Measurements from ENCODE around the gene SYNRG. TPM values are rescaled to one million over a fixed set of nuclear protein-coding genes. Genes with fewer than 3 reads are reported as not detected.
"Not testable (repeated sequence)": the region's sequence is repeated elsewhere in the genome, so short reads cannot be mapped to it uniquely, and the experiment has no call there.

Gene SYNRG
- total RNA-seq, 2 experiments from 2014 or later = 33.7 to 35.8 TPM

- ChIA-PET POLR2A (no interaction called here), CTCF (interaction anchor here (1.0 kb wide), 1 partner anchor 139 kb away, joined by 3 read pairs; no protein-coding TSS in a partner anchor)
Observed at GRCh38 chr17:37512442-37513068, 96.7 kb downstream of the SYNRG start.

- POLR2A ChIA-PET = not testable (repeated sequence)
- CTCF ChIA-PET = interaction anchor here (1.0 kb wide), 1 partner anchor 138 kb away, joined by 3 read pairs; no protein-coding TSS in a partner anchor
Observed at GRCh38 chr17:37511642-37512041, 97.6 kb downstream of the SYNRG start.

DNA sequence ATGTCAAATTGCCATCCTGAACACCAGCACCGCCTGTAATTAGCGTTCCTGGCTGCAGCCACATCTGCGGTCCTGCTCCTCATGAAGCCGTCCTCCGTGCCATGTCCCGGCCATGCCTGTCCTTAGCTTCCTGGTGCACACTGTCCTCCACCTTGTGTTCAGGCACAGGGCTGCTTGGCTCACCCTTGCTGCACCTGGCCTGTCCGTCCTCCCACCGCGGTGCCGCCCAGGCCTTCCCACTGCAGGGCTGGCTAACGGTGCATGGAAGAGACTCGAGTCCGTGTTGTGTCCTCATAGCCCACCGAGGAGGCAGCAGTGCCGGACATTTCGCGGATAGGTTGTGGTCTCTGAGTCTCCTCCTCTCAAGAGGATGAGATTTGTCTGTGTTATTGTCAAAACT is 99.2 kb downstream of the SYNRG start:
- CTCF ChIA-PET = no interaction called here
- POLR2A ChIA-PET = no interaction called here

DNA sequence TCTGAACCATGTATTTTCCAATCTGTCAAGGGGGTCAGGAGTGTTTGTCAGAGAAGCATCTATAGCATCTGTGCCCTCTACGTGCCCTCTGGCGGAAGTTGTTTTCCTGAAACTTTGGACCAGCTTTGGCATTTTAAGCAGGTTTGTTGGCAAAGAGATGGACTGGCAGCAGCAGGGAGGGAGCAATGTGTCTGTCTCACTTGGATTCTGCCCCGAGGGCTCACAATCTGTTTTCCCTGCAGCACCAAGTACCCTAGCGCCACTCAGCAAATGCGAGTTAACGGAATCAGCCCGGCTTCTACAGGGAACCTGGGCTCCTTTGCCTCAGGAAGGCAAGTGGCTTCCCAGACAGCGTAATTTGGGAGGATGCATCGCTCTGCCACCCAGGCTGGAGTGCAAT is 102.1 kb downstream of the SYNRG start:
- ChIA-PET CTCF (interaction anchor here (1.2 to 1.4 kb wide), 2 partner anchors 20 to 134 kb away, joined by 3 read pairs; no protein-coding TSS in a partner anchor), POLR2A (no interaction called here)

- CTCF ChIA-PET = interaction anchor here (1.2 to 1.4 kb wide), 2 partner anchors 20 to 134 kb away, joined by 3 read pairs; no protein-coding TSS in a partner anchor
- POLR2A ChIA-PET = no interaction called here
Observed at GRCh38 chr17:37506678-37507077, 102.5 kb downstream of the SYNRG start.

- CTCF ChIA-PET = no interaction called here
- POLR2A ChIA-PET = no interaction called here
Observed at GRCh38 chr17:37505333-37505732, 103.9 kb downstream of the SYNRG start.

- ChIA-PET CTCF (no interaction called here), POLR2A (no interaction called here)
Observed at GRCh38 chr17:37503148-37503547, 106.1 kb downstream of the SYNRG start.

- ChIA-PET POLR2A (no interaction called here), CTCF (no interaction called here)
Observed at GRCh38 chr17:37502009-37502936, 106.9 kb downstream of the SYNRG start.

DNA sequence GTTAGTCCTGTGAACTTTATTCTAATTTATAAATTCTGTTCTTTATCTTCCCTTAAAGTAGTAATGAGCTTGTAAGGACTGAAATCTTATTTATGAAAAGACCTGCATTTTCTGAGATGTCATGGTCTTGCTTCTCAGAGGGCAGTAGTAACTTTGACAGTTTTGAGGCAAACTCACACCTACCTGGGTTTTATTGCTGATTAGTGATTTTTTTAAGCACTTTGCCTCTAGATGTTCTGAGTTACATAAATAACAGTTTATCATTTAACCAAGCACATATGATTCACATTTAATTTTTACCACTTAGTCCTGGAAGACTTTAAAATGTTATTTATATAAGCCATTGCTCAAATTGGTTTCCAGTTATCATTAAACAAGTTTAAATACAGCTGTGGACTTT is 108.8 kb downstream of the SYNRG start:
- CTCF ChIA-PET = no interaction called here
- POLR2A ChIA-PET = no interaction called here

GRCh38 chr17:37494971-37495370 is 114.2 kb downstream of the SYNRG start:
- POLR2A ChIA-PET = no interaction called here
- CTCF ChIA-PET = no interaction called here

DNA sequence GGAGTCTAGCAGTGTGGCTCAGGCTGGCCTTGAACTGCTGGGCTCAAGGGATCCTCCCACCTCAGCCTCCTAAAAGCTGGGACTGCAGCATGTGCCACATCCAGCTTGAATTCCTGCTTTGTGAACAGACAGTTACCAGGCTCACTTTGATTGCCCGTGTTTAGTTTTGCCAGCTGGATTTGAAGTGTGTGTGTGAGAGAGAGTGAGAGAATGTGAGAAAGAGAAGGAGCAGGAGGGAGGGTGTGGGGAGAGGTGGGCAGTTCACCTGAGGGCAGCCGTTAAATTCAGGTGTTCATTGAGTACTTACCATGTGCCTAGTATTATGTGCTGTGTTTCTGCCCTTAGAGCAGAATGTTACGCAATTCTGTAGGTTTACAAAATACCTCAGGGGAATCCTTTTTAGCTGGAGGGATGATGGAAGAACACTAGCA is 114.8 kb downstream of the SYNRG start:
- ChIA-PET POLR2A (no interaction called here), CTCF (no interaction called here)

DNA sequence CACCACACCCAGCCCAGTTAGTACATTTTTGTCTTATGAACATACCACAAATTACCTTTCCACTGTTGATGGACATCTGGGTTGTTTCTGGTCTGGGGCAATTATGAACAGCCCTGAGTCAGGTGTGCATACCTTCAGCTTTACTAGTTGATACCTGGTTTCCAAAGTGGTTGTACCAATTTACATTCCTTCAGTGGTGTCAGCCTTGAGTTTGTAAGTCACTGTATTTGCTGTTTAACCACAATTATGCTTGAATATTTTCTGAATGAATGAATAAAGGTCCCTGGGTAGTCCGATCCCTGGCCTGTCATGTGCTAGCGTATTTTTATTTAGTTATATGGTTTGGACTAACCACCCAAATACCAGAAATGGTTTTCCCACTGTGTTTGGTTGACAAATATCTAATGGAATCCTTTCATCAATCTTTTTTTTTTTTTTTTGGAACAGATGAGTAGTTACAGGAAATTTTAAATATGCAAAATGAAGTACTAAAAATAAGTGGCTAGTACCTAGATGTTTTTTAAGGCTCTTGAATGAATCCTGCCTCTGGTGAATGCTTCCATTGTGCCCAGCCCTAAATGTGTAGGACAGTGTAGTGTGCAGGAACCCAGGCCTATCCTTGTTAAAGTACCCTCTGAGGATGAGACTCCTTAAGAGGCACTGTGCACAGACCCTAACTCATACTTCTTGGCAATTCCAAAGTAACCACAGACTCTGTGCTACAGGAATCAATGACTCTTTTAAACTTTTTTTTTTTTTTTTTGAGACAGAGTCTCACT is 115.8 kb downstream of the SYNRG start:
- POLR2A ChIA-PET = no interaction called here
- CTCF ChIA-PET = no interaction called here

- CTCF ChIA-PET = no interaction called here
- POLR2A ChIA-PET = no interaction called here
Observed at GRCh38 chr17:37492167-37492566, 117.1 kb downstream of the SYNRG start.

GRCh38 chr17:37490638-37491614 is 118.3 kb downstream of the SYNRG start:
- ChIA-PET POLR2A (interaction anchor here (0.6 to 1.1 kb wide), 2 partner anchors 61 to 117 kb away, joined by 3 to 5 read pairs; no protein-coding TSS in a partner anchor), CTCF (interaction anchor here (0.7 kb wide), 1 partner anchor 10 kb away, joined by 3 read pairs; no protein-coding TSS in a partner anchor)

DNA sequence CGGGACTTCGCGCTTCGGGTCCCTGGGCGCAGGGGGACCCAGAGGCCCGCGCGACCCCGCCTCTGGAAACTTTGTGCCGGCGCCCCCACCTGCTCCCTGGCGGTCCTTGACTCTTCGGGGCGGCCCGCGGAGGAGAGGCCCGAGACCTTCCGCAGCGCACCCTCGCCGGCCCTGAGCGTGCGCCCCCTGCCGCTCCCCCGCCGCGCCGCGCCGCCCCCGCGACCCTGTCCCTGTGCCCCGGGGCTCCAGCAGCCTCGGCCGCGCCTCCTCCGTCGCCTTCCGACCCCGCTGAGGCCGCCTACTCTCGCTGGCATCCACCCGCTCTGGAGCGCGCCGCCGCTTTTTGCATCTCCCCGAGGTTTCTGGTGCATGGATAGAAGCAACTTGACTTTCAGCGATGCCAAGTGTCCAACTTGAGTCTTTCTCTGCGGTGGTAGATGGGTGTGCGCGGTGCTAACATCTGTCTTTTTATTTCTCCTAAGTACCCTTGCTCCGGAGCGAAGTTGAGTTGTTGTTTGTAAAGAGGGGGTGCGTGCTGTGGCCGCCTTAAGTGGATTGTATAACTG is 119.1 kb downstream of the SYNRG start:
- POLR2A ChIA-PET = interaction anchor here (1.0 kb wide), 2 partner anchors 60 to 119 kb away, joined by 3 to 5 read pairs; partner anchors contain the start of gene SYNRG
- CTCF ChIA-PET = interaction anchor here (0.8 kb wide), 1 partner anchor 29 kb away, joined by 3 read pairs; no protein-coding TSS in a partner anchor

GRCh38 chr17:37489197-37490001 is 119.8 kb downstream of the SYNRG start, which contains the start of gene DUSP14:
Gene DUSP14, plus strand, starts transcription at chr17:37489891. Its CDS starts 22,382 bp downstream, at chr17:37512273.
- ChIA-PET CTCF (interaction anchor here (0.8 kb wide), 1 partner anchor 28 kb away, joined by 3 read pairs; no protein-coding TSS in a partner anchor), POLR2A (interaction anchor here (0.5 to 1.0 kb wide), 3 partner anchors 59 to 120 kb away, joined by 3 to 5 read pairs (median 3); partner anchors contain the start of gene SYNRG)

GRCh38 chr17:37488607-37489196 is 120.5 kb downstream of the SYNRG start:
- ChIA-PET POLR2A (interaction anchor here (0.5 to 1.0 kb wide), 3 partner anchors 59 to 121 kb away, joined by 3 to 5 read pairs (median 3); partner anchors contain the start of gene SYNRG), CTCF (no interaction called here)
